Measurements from ENCODE around the gene NPEPL1.

The NPEPL1 gene

GRCh38 chr20:58762120-58762519, 69.5 kb downstream of the NPEPL1 start:
- no peak for DNase-seq (ENCODE audit: low spot score)

DNA sequence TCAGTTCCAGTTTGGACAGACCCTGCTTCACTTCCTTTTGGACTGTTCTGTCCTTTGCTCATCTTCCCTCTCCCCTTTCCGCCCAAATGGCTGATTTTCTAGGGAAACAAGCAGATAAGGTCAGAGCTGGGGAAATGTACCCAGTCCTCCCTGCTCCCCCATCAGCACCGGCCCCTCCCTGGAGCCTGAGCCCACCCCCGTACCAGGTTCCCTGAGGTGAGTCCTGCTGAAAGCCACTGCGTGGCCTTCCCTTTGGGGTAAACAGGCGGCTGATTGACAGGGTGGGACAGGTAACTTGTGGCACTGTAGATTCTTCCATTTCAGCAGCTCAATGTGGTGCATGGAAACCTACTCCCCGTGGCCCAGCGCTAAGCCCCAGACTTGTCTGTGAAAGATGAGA, 70.5 kb downstream of the NPEPL1 start:
- DNase-seq (ENCODE audit: low spot score): no peak
